ENCODE measurements around the gene SLC37A1.
"Not testable (repeated sequence)": the region's sequence is repeated elsewhere in the genome, so short reads cannot be mapped to it uniquely, and the experiment has no call there.

The SLC37A1 gene

GRCh38 chr21:42624936-42625335 is 111.3 kb downstream of the SLC37A1 start:
- H2AK5ac ChIP-seq (ENCODE audit: low read length): no peak overlapping the region
- no peak overlapping the region for H2BK15ac ChIP-seq (replicated peaks; ENCODE audit: low read depth)
- no peaks in the 10 kb centered on the region for H3K79me1 ChIP-seq (ENCODE audit: low read length)
- H3K18ac ChIP-seq (ENCODE audit: low read length): no peak overlapping the region
- no peak overlapping the region for H2BK120ac ChIP-seq (ENCODE audit: low read depth, low read length)
- H3K4ac ChIP-seq (ENCODE audit: low read depth, low read length): no peak overlapping the region
- H3K4me2 ChIP-seq (ENCODE audit: low read length): no peak overlapping the region
- no peak overlapping the region for H3K4me3 ChIP-seq (ENCODE audit: low read length)
- DNase-seq: no peak
- WGBS (ENCODE audit: extremely low coverage, insufficient coverage, low lambda C conversion rate): no CpG with 5 or more reads among the region's 6 CpGs
- no peak overlapping the region for H3K27ac ChIP-seq (ENCODE audit: low read depth, low read length)
- H3K4me1 ChIP-seq (ENCODE audit: control insufficient read depth, low read depth, low read length): no peaks in the 10 kb centered on the region
- no peak overlapping the region for H2BK5ac ChIP-seq (ENCODE audit: low read length)
- no peak overlapping the region for H4K5ac ChIP-seq (ENCODE audit: low read length)
- H3K9ac ChIP-seq (ENCODE audit: low read length): no peak overlapping the region
- H3K27me3 ChIP-seq (ENCODE audit: insufficient read depth, low read length, poor library complexity): no peaks in the 10 kb centered on the region
- no peaks in the 10 kb centered on the region for H3K36me3 ChIP-seq (ENCODE audit: control insufficient read depth, insufficient read depth, low read length)
- H3K23ac ChIP-seq (ENCODE audit: low read length): no peak overlapping the region
- no peak overlapping the region for H4K8ac ChIP-seq (ENCODE audit: low read depth, low read length)
- H3K79me2 ChIP-seq (ENCODE audit: control insufficient read depth, insufficient read depth, low read length): no peaks in the 10 kb centered on the region
- H3K56ac ChIP-seq (ENCODE audit: low read length): no peak overlapping the region

- no peak overlapping the region for H3K56ac ChIP-seq (ENCODE audit: low read length)
Observed at GRCh38 chr21:42626171-42626570, 112.5 kb downstream of the SLC37A1 start.

GRCh38 chr21:42627527-42628289 is 114.1 kb downstream of the SLC37A1 start:
- no peak overlapping the region for H2BK120ac ChIP-seq (ENCODE audit: low read depth, low read length)
- H3K9ac ChIP-seq (ENCODE audit: low read length): no peak overlapping the region
- no peak overlapping the region for H3K18ac ChIP-seq (ENCODE audit: low read length)
- no peaks in the 10 kb centered on the region for H3K79me1 ChIP-seq (ENCODE audit: low read length)
- no peak overlapping the region for H4K8ac ChIP-seq (ENCODE audit: low read depth, low read length)
- no peak overlapping the region for H3K23ac ChIP-seq (ENCODE audit: low read length)
- no peaks in the 10 kb centered on the region for H3K4me1 ChIP-seq (ENCODE audit: control insufficient read depth, low read depth, low read length)
- no peak overlapping the region for H2AK5ac ChIP-seq (ENCODE audit: low read length)
- no peak overlapping the region for H3K4ac ChIP-seq (ENCODE audit: low read depth, low read length)
- no peaks in the 10 kb centered on the region for H3K36me3 ChIP-seq (ENCODE audit: control insufficient read depth, insufficient read depth, low read length)
- H3K56ac ChIP-seq (ENCODE audit: low read length): no peak overlapping the region
- H4K5ac ChIP-seq (ENCODE audit: low read length): no peak overlapping the region
- H3K27ac ChIP-seq (ENCODE audit: low read depth, low read length): no peak overlapping the region
- no peak overlapping the region for H2BK5ac ChIP-seq (ENCODE audit: low read length)
- no peak overlapping the region for H3K4me3 ChIP-seq (ENCODE audit: low read length)
- no peaks in the 10 kb centered on the region for H3K27me3 ChIP-seq (ENCODE audit: insufficient read depth, low read length, poor library complexity)
- no CpG with 5 or more reads among the region's 15 CpGs for WGBS (ENCODE audit: extremely low coverage, insufficient coverage, low lambda C conversion rate)
- no peak for DNase-seq
- no peaks in the 10 kb centered on the region for H3K79me2 ChIP-seq (ENCODE audit: control insufficient read depth, insufficient read depth, low read length)
- no peak overlapping the region for H3K4me2 ChIP-seq (ENCODE audit: low read length)
- no peak overlapping the region for H2BK15ac ChIP-seq (replicated peaks; ENCODE audit: low read depth)

More at GRCh38 chr21:42626171-42626570, 112.5 kb downstream of the SLC37A1 start:
- H3K79me2 ChIP-seq (ENCODE audit: control insufficient read depth, insufficient read depth, low read length): no peaks in the 10 kb centered on the region
- no peaks in the 10 kb centered on the region for H3K79me1 ChIP-seq (ENCODE audit: low read length)
- no peak overlapping the region for H3K4ac ChIP-seq (ENCODE audit: low read depth, low read length)
- H3K27ac ChIP-seq (ENCODE audit: low read depth, low read length): no peak overlapping the region
- no peak overlapping the region for H4K5ac ChIP-seq (ENCODE audit: low read length)
- H3K18ac ChIP-seq (ENCODE audit: low read length): no peak overlapping the region
- no peaks in the 10 kb centered on the region for H3K27me3 ChIP-seq (ENCODE audit: insufficient read depth, low read length, poor library complexity)
- H2BK15ac ChIP-seq (replicated peaks; ENCODE audit: low read depth): no peak overlapping the region
- no peak overlapping the region for H2AK5ac ChIP-seq (ENCODE audit: low read length)
- DNase-seq: no peak
- WGBS (ENCODE audit: extremely low coverage, insufficient coverage, low lambda C conversion rate): no CpG with 5 or more reads among the region's 14 CpGs
- no peak overlapping the region for H4K8ac ChIP-seq (ENCODE audit: low read depth, low read length)
- H3K23ac ChIP-seq (ENCODE audit: low read length): no peak overlapping the region
- no peak overlapping the region for H3K4me2 ChIP-seq (ENCODE audit: low read length)
- no peak overlapping the region for H3K9ac ChIP-seq (ENCODE audit: low read length)
- H2BK120ac ChIP-seq (ENCODE audit: low read depth, low read length): no peak overlapping the region
- H3K4me1 ChIP-seq (ENCODE audit: control insufficient read depth, low read depth, low read length): no peaks in the 10 kb centered on the region
- H2BK5ac ChIP-seq (ENCODE audit: low read length): no peak overlapping the region
- H3K4me3 ChIP-seq (ENCODE audit: low read length): no peak overlapping the region
- no peaks in the 10 kb centered on the region for H3K36me3 ChIP-seq (ENCODE audit: control insufficient read depth, insufficient read depth, low read length)

GRCh38 chr21:42628466-42629061 is 114.9 kb downstream of the SLC37A1 start:
- H2BK120ac ChIP-seq (ENCODE audit: low read depth, low read length); H2BK15ac ChIP-seq (replicated peaks; ENCODE audit: low read depth); H2BK5ac ChIP-seq (ENCODE audit: low read length); H3K4me2 ChIP-seq (ENCODE audit: low read length); DNase-seq; H4K5ac ChIP-seq (ENCODE audit: low read length); H3K27me3 ChIP-seq (ENCODE audit: insufficient read depth, low read length, poor library complexity); H3K23ac ChIP-seq (ENCODE audit: low read length); H3K56ac ChIP-seq (ENCODE audit: low read length); H3K18ac ChIP-seq (ENCODE audit: low read length); H3K4ac ChIP-seq (ENCODE audit: low read depth, low read length); H3K4me1 ChIP-seq (ENCODE audit: control insufficient read depth, low read depth, low read length); H3K36me3 ChIP-seq (ENCODE audit: control insufficient read depth, insufficient read depth, low read length); H3K4me3 ChIP-seq (ENCODE audit: low read length); H3K9ac ChIP-seq (ENCODE audit: low read length); H3K79me2 ChIP-seq (ENCODE audit: control insufficient read depth, insufficient read depth, low read length); H2AK5ac ChIP-seq (ENCODE audit: low read length); H4K8ac ChIP-seq (ENCODE audit: low read depth, low read length); H3K27ac ChIP-seq (ENCODE audit: low read depth, low read length); H3K79me1 ChIP-seq (ENCODE audit: low read length): not testable (repeated sequence)
- 100% methylated on average over 1 of the region's 2 CpGs for WGBS (ENCODE audit: extremely low coverage, insufficient coverage, low lambda C conversion rate)

- Histone ChIP-seq H3K23ac (ENCODE audit: low read length) (no peak overlapping the region), H2BK15ac (replicated peaks; ENCODE audit: low read depth) (no peak overlapping the region), H2BK120ac (ENCODE audit: low read depth, low read length) (no peak overlapping the region), H3K4me3 (ENCODE audit: low read length) (no peak overlapping the region), H3K36me3 (ENCODE audit: control insufficient read depth, insufficient read depth, low read length) (no peaks in the 10 kb centered on the region), H3K27me3 (ENCODE audit: insufficient read depth, low read length, poor library complexity) (no peaks in the 10 kb centered on the region), H3K27ac (ENCODE audit: low read depth, low read length) (no peak overlapping the region), H4K8ac (ENCODE audit: low read depth, low read length) (no peak overlapping the region), H3K4ac (ENCODE audit: low read depth, low read length) (no peak overlapping the region), H2AK5ac (ENCODE audit: low read length) (no peak overlapping the region), H3K4me2 (ENCODE audit: low read length) (no peak overlapping the region), H3K79me1 (ENCODE audit: low read length) (no peaks in the 10 kb centered on the region), H3K79me2 (ENCODE audit: control insufficient read depth, insufficient read depth, low read length) (no peaks in the 10 kb centered on the region), H3K4me1 (ENCODE audit: control insufficient read depth, low read depth, low read length) (no peaks in the 10 kb centered on the region), H3K56ac (ENCODE audit: low read length) (no peak overlapping the region), H3K9ac (ENCODE audit: low read length) (no peak overlapping the region), H2BK5ac (ENCODE audit: low read length) (no peak overlapping the region), H4K5ac (ENCODE audit: low read length) (no peak overlapping the region), H3K18ac (ENCODE audit: low read length) (no peak overlapping the region)
- no peak for DNase-seq
- WGBS (ENCODE audit: extremely low coverage, insufficient coverage, low lambda C conversion rate): no CpG with 5 or more reads among the region's 9 CpGs
Observed at GRCh38 chr21:42629933-42630589, 116.4 kb downstream of the SLC37A1 start.
